GM19397 (cell line): ENCODE results near the gene VOPP1.

ENCODE experiments used
- ATAC-seq: cut with Tn5 transposase; IDR thresholded peaks from one replicate; pipeline ENCODE4 v1.9.1; 2021; ENCODE audit warnings: mild to moderate bottlenecking, moderate library complexity; ENCODE audit not compliant: unreplicated experiment

Gene VOPP1

GRCh38 chr7:55557666-55558188 is 14.6 kb downstream of the VOPP1 start:
- ATAC-seq, result peak; percentile 84

- no peak for ATAC-seq
Measured at GRCh38 chr7:55556492-55556891, 15.8 kb downstream of the VOPP1 start.

GRCh38 chr7:55556031-55556430 is 16.3 kb downstream of the VOPP1 start:
- ATAC-seq, result peak; percentile 32

GRCh38 chr7:55555160-55555559 is 17.1 kb downstream of the VOPP1 start:
- ATAC-seq, result no peak

- no peak for ATAC-seq
Measured at GRCh38 chr7:55554038-55554437, 18.3 kb downstream of the VOPP1 start.

- no peak for ATAC-seq
Measured at GRCh38 chr7:55553024-55553345, 19.3 kb downstream of the VOPP1 start.

- no peak for ATAC-seq
Measured at GRCh38 chr7:55552320-55553023, 19.8 kb downstream of the VOPP1 start.

- ATAC-seq, result no peak
Measured at GRCh38 chr7:55550841-55551537, 21.3 kb downstream of the VOPP1 start.

GRCh38 chr7:55550010-55550663 is 22.2 kb downstream of the VOPP1 start:
- no peak for ATAC-seq

GRCh38 chr7:55549457-55549856 is 22.8 kb downstream of the VOPP1 start:
- peak; percentile 45 for ATAC-seq

GRCh38 chr7:55548295-55548731 is 24.0 kb downstream of the VOPP1 start:
- peak; percentile 44 for ATAC-seq

- ATAC-seq, result no peak
Measured at GRCh38 chr7:55546814-55547213, 25.5 kb downstream of the VOPP1 start.

GRCh38 chr7:55545496-55545895 is 26.8 kb downstream of the VOPP1 start:
- ATAC-seq, result no peak

- ATAC-seq, result no peak
Measured at GRCh38 chr7:55540226-55540858, 32.0 kb downstream of the VOPP1 start.

- no peak for ATAC-seq
Measured at GRCh38 chr7:55539380-55539779, 32.9 kb downstream of the VOPP1 start.

- ATAC-seq, result no peak
Measured at GRCh38 chr7:55538538-55538937, 33.8 kb downstream of the VOPP1 start.

- ATAC-seq, result no peak
Measured at GRCh38 chr7:55537458-55537990, 34.8 kb downstream of the VOPP1 start.

- no peak for ATAC-seq
Measured at GRCh38 chr7:55536619-55537457, 35.5 kb downstream of the VOPP1 start.

GRCh38 chr7:55535617-55536016 is 36.7 kb downstream of the VOPP1 start:
- ATAC-seq, result no peak

- no peak for ATAC-seq
Measured at GRCh38 chr7:55534916-55535590, 37.2 kb downstream of the VOPP1 start.
